HT1080 (cell line): ENCODE data around the gene LIPC. TPM values are rescaled to one million over a fixed set of nuclear protein-coding genes. Genes with fewer than 3 reads are reported as not detected.

Experiments used
- DNase-seq: peaks from one replicate; pipeline ENCODE4 v3.0.0-alpha.2; 2015; ENCODE audit warnings: low read depth
- total RNA-seq: library from RNA; depleted of rRNA; stranded (reverse); fragments of >200 nt; shearing (Covaris generic); gene quantifications from 2 replicates; pipeline ENCODE4 v1.2.3, GENCODE V29; 2014

LIPC gene
- total RNA-seq, 1 experiment from 2014 or later, result 0.11 TPM

DNA sequence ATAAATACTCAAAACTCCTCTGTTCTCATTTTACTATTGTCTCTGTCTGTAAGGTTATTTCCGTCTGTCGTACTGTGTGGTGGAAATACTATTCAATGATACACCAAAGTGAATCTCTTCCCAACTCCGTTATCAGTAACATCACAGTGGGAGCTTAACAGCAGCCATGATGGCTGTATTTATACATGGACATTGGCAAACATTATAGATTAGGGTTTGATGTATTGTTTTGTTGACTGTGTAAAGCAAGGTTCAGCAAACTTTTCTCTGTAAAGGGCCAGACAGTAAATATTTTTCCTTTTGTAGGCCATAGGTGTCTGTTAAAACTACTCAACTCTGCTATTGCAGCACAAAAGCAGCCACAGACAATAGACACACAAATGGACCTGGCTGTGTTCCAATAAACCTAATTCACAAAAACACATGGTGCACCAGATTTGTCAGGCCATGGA lies 23.2 kb downstream of the LIPC start:
- DNase-seq, result no peak

- peak; percentile 91 for DNase-seq
Observed at GRCh38 chr15:58457466-58457965, 25.7 kb downstream of the LIPC start.

- DNase-seq, result peak; percentile 15
Observed at GRCh38 chr15:58458076-58458475, 26.3 kb downstream of the LIPC start.

DNA sequence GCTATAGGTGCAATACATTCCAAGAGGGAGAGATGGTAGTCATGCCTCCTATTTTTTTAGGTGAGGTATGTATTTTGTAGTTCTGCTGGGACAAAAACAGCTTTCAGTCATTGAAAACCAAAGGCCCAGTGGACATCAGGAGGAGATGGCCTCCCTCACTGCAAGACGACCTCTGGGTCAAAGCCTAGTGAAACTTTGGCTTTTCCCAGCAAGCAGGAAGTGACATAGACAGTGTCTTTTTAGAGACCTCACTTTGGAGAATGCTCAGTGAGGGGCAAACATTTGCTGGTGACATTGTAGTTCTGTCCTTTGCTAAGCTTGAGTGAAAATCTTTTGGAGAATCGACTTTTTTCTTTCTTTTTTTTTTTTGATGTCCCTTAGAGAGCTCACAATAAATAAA lies 27.3 kb downstream of the LIPC start:
- no peak for DNase-seq

- no peak for DNase-seq
Observed at GRCh38 chr15:58459560-58459959, 27.8 kb downstream of the LIPC start.

GRCh38 chr15:58460116-58460790 lies 28.5 kb downstream of the LIPC start:
- peak; percentile 21 for DNase-seq

- no peak for DNase-seq
Observed at GRCh38 chr15:58460872-58461271, 29.1 kb downstream of the LIPC start.

DNA sequence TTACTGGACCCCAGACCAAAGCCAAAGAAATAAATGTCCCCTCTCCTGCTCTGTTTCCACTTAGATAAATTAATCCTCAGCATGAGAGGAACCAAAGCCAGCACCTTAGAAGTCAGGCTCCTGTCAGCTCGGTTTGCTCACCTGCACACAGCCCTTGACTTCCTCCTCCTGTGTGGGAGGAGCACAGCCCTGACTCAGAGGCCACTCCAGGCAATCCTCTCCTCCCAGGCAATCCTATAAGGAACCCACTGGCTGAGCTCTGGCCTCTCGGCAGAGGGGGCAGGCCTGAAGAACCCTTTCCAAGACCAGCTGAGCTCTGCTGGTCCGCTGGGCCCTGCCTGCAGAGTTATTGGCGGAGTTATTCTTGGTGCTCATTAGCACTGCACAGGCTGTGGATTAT lies 30.8 kb downstream of the LIPC start:
- DNase-seq, result no peak

GRCh38 chr15:58462973-58463663 lies 31.3 kb downstream of the LIPC start:
- no peak for DNase-seq

DNA sequence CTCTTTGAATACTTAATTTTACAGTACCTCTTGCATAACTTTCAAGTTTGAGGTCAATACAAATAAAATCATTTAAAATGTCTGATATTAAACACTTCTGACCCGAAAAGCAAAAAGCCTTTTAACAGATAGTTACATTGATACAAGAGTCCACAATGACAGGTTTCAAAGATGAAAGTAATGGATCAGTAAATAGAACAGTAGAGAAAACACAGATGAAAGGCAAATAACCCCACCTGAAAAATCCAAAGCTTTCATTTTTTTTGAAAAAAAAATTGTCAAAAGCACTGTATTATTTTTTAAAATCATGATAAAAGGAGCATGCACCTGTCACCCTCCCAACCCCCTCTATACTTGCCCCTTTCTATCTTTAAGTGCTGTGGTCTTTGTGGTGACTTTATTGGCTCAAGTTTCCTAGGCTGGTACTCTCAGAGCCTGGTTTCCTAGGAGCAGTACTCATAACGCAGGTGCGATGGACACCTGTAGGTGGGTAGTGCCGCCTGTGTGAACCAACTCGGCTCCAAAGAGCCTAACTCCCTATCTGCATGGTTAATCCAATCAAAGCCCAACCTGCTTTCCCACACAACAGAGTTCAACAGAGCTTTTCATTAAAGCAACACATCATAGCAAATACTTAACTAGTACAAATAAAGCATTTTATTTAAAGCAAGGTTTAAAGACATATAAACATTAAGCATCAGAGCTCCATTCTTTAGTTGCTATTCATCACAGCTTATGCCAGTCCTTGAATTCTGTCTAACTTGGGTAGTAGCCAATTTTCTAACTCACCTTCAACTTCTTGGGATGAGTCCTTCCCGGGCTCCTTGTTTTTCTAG lies 32.2 kb downstream of the LIPC start:
- DNase-seq, result no peak

- no peak for DNase-seq
Observed at GRCh38 chr15:58465070-58465469, 33.3 kb downstream of the LIPC start.

DNA sequence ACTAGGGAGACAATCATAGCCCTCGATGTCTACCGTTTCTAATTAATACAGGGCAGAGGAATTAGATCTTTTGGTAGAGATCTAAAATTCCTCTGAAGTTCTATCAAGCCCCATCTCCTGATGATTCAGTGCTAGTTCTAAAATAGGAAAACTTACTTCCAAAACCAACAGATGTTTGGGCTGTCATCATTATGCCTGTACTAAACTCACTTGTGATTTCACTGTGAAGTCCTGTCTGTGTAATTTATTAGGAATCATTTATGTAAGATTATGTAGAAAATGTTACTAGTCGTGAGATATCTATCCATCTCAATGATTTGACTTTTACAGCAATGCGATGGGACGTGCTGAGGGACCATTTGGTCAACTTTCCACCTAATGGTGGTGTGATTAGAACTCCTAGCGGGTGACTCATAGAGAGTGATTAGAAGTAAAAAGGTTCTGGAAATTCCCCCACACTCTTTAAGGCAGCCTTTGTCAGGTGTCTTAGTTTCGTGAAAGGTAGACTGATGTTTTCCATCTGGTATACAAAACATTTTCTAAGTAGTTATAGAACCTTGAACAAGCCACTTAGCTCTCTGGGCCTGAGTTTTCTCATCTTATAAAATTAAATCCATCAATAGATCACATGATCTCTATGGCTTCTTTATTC lies 34.2 kb downstream of the LIPC start:
- no peak for DNase-seq

DNA sequence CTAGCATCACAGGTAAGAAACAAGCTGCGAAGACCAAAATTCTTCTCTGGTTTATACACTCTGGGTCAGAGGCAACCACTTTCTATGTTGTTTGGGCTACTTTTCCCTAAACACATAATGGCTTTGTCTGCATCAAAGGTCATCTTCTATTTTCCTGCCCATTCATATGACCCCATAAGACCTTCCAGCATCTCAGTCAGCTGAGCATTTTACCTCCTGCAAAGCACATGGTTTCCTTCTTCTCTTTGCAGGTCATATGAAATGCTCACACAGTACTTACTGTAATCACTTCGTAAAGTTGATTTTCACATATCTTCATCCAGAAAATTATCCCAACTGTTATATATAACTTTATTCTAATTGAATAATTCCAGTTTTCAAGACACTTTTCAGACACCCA lies 34.8 kb downstream of the LIPC start:
- no peak for DNase-seq

- no peak for DNase-seq
Observed at GRCh38 chr15:58467121-58467721, 35.4 kb downstream of the LIPC start.

- DNase-seq, result no peak
Observed at GRCh38 chr15:58467722-58468423, 36.1 kb downstream of the LIPC start.

GRCh38 chr15:58469432-58470353 lies 37.9 kb downstream of the LIPC start:
- DNase-seq, result peak; percentile 98

- no peak for DNase-seq
Observed at GRCh38 chr15:58471348-58471747, 39.6 kb downstream of the LIPC start.

DNA sequence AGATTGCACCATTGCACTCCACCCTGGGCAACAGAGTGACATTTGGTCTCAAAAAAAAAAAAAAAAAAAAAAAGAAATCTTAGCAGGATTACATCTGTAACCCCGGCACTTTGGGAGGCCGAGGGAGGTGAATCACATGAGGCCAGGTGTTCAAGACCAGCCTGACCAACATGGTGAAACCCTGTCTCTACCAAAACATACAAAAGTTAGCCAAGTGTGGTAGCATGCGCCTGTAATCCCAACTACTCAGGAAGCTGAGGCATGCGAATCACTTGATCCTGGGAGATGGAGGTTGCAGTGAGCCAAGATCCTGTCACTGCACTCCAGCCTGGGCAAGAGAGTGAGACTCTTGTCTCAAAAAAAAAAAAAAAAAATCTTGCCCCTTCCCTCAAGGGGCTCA lies 40.4 kb downstream of the LIPC start:
- DNase-seq, result peak; percentile 17
